GM23338 (cell line): ENCODE results near the gene RPL22. TPM values are rescaled to one million over a fixed set of nuclear protein-coding genes. Genes with fewer than 3 reads are reported as not detected.

Experiments used
- ATAC-seq: fragments of 200-7000 bp; cut with Tn5 transposase; 3 replicates; pipeline ENCODE4 v1.9.1; 2020
- DNase-seq: peaks from one replicate; pipeline ENCODE4 v3.0.0-alpha.2; 2015; ENCODE audit warnings: low spot score
- H2AFZ ChIP-seq: fragments of 200-600 bp; sonication (generic); 2 replicates; pipeline ENCODE4 v1.8.0; 2016; ENCODE audit warnings: antibody characterized with exemption, mild to moderate bottlenecking, moderate library complexity
- H3F3A ChIP-seq: fragments of 200-600 bp; sonication (generic); replicated peaks from 2 replicates; pipeline ENCODE4 v1.8.0; 2017; ENCODE audit warnings: antibody characterized with exemption, mixed run types, low read depth
- H3K27ac ChIP-seq: fragments of 200-600 bp; sonication (generic); 2 replicates; pipeline ENCODE4 v1.6.1; 2016; ENCODE audit warnings: low read depth
- H3K27me3 ChIP-seq: fragments of 200-600 bp; sonication (generic); 2 replicates; pipeline ENCODE4 v1.8.0; 2016; ENCODE audit warnings: mild to moderate bottlenecking, mixed run types, moderate library complexity; ENCODE audit not compliant: insufficient read depth
- H3K36me3 ChIP-seq: fragments of 200-600 bp; sonication (generic); 2 replicates; pipeline ENCODE4 v1.8.0; 2016; ENCODE audit warnings: mild to moderate bottlenecking; ENCODE audit not compliant: insufficient read depth
- H3K4me1 ChIP-seq: fragments of 200-600 bp; sonication (generic); 2 replicates; pipeline ENCODE4 v1.8.0; 2016; ENCODE audit warnings: mild to moderate bottlenecking, moderate library complexity; ENCODE audit not compliant: insufficient read depth
- H3K4me2 ChIP-seq: fragments of 200-600 bp; sonication (generic); 2 replicates; pipeline ENCODE4 v1.7.1; 2017; ENCODE audit warnings: mixed run types
- H3K4me3 ChIP-seq: fragments of 200-600 bp; sonication (generic); 2 replicates; pipeline ENCODE4 v1.6.1; 2016; ENCODE audit warnings: mixed run types
- H3K79me2 ChIP-seq: fragments of 200-600 bp; sonication (generic); replicated peaks from 2 replicates; pipeline ENCODE4 v1.8.0; 2017; ENCODE audit warnings: mild to moderate bottlenecking; ENCODE audit not compliant: insufficient read depth
- H3K9me2 ChIP-seq: fragments of 200-600 bp; sonication (generic); 2 replicates; pipeline ENCODE4 v1.8.0; 2017; ENCODE audit not compliant: insufficient read depth
- H4K20me1 ChIP-seq: fragments of 200-600 bp; sonication (generic); replicated peaks from 2 replicates; pipeline ENCODE4 v1.8.0; 2017; ENCODE audit warnings: mild to moderate bottlenecking; ENCODE audit not compliant: insufficient read depth
- H3K27ac Mint-ChIP-seq: 2 replicates; pipeline ENCODE4 v1.8.0; 2020; ENCODE audit warnings: inconsistent platforms, mild to moderate bottlenecking, moderate library complexity, mixed read lengths
- H3K27me3 Mint-ChIP-seq: 3 replicates; pipeline ENCODE4 v1.8.0; 2022; ENCODE audit warnings: low read depth, mild to moderate bottlenecking, moderate library complexity, mixed read lengths, inconsistent platforms; ENCODE audit not compliant: insufficient read depth, poor library complexity
- H3K36me3 Mint-ChIP-seq: 3 replicates; pipeline ENCODE4 v1.8.0; 2021; ENCODE audit warnings: low read depth, mild to moderate bottlenecking, inconsistent platforms, moderate library complexity, mixed read lengths
- H3K4me1 Mint-ChIP-seq: 3 replicates; pipeline ENCODE4 v1.8.0; 2020; ENCODE audit warnings: mild to moderate bottlenecking, inconsistent platforms, mixed read lengths
- H3K4me3 Mint-ChIP-seq: 3 replicates; pipeline ENCODE4 v1.8.0; 2021; ENCODE audit warnings: moderate library complexity, mild to moderate bottlenecking, inconsistent platforms, mixed read lengths
- H3K9me3 Mint-ChIP-seq: 3 replicates; pipeline ENCODE4 v1.8.0; 2020; ENCODE audit warnings: moderate library complexity, mild to moderate bottlenecking, inconsistent platforms, mixed read lengths
- CREB1 ChIP-seq: fragments of 250-450 bp; sonication (Bioruptor Pico); IDR thresholded peaks from 2 replicates; pipeline ENCODE4 v1.5.0; 2020; ENCODE audit warnings: low read depth, mild to moderate bottlenecking, moderate library complexity
- CTCF ChIP-seq, 2 experiments: fragments of 200-600 bp in 1 of 2; sonication (generic) in 1 of 2; conservative IDR thresholded peaks; 2 replicates each; pipeline versions ENCODE4 v1.5.1 to v1.6.1; 2016 to 2017; ENCODE audit warnings: antibody characterized with exemption in 2 of 2, low read depth in 2 of 2, mild to moderate bottlenecking in 2 of 2, moderate library complexity in 1 of 2
- ETS1 ChIP-seq: IDR thresholded peaks from 2 replicates; pipeline ENCODE4 v1.6.1; 2016; ENCODE audit warnings: antibody characterized with exemption
- NANOG ChIP-seq: IDR thresholded peaks from 2 replicates; pipeline ENCODE4 v1.6.1; 2016; ENCODE audit warnings: antibody characterized with exemption, borderline replicate concordance
- POLR2AphosphoS5 ChIP-seq: IDR thresholded peaks from 2 replicates; pipeline ENCODE4 v1.6.1; 2016; ENCODE audit warnings: antibody characterized with exemption, low read depth
- REST ChIP-seq: IDR thresholded peaks from one replicate; pipeline ENCODE4 v1.6.1; 2018; ENCODE audit warnings: antibody characterized with exemption; ENCODE audit not compliant: unreplicated experiment
- ZNF462 ChIP-seq: fragments of 250-450 bp; sonication (Bioruptor Pico); IDR thresholded peaks from 2 replicates; pipeline ENCODE4 v1.5.0; 2020; ENCODE audit warnings: mild to moderate bottlenecking, moderate library complexity
- polyA plus RNA-seq: library from polyadenylated mRNA; unstranded; fragments of >200 nt; fragmentation: Nextera tagmentation; extraction: Ambion mirVana; gene quantifications from 2 replicates; pipeline ENCODE4 v1.2.1, GENCODE V29; 2016
- total RNA-seq: library from RNA; depleted of rRNA; stranded (reverse); fragments of >200 nt; shearing (Covaris generic); gene quantifications from 2 replicates; pipeline ENCODE4 v1.2.3, GENCODE V29; 2014

RPL22 gene
- total and polyA plus RNA-seq, 2 experiments from 2014 or later: 145 to 818 TPM

GRCh38 chr1:6241887-6242740 is 42.7 kb upstream of the RPL22 start:
- Histone ChIP-seq H3K4me1 (peaks cover 43% of the 10 kb centered on the region), H3K27me3 (peaks cover 27% of the 10 kb centered on the region), H2AFZ (no peak overlapping the region), H3K27ac (peak overlapping the region; percentile 80; the same call in 1 of the 2 replicates), H3K4me2 (peak overlapping the region; percentile 98), H3K79me2 (peaks cover 1% of the 10 kb centered on the region; the same call in 1 of the 2 replicates), H4K20me1 (peaks cover 3% of the 10 kb centered on the region; the same call in 1 of the 2 replicates), H3K9me2 (no peaks in the 10 kb centered on the region), H3F3A (peaks cover 34% of the 10 kb centered on the region), H3K36me3 (no peaks in the 10 kb centered on the region), H3K4me3 (peak overlapping the region; percentile 83)
- Mint-ChIP-seq H3K4me3 (peak overlapping the region; percentile 50), H3K4me1 (peaks cover 54% of the 10 kb centered on the region), H3K27ac (peak overlapping the region; percentile 25), H3K36me3 (no peaks in the 10 kb centered on the region), H3K27me3 (peaks cover 38% of the 10 kb centered on the region), H3K9me3 (no peaks in the 10 kb centered on the region)
- peak; percentile 91 for DNase-seq
- TF ChIP-seq ETS1 (no peak), CREB1 (peak; percentile 17; the same call in 1 of the 2 replicates), CTCF (conservative IDR thresholded peaks at IDR 0.05; ENCODE audit: low read depth in 2 of 2) (no peak), POLR2AphosphoS5 (peak; percentile 51; the same call in 1 of the 2 replicates), REST (no peak), NANOG (no peak), ZNF462 (CRISPR knock-in tag) (no peak)
- peak; percentile 8 for ATAC-seq
